Mesendoderm (in vitro differentiated cells): ENCODE data around the gene SMTN.

Experiments
- DNase-seq: peaks from one replicate; pipeline ENCODE4 v3.0.0; 2013
- H2AK5ac ChIP-seq: 2 replicates; pipeline ENCODE4 v1.6.1; 2013; ENCODE audit warnings: low read length, inconsistent platforms
- H2BK120ac ChIP-seq: 2 replicates; pipeline ENCODE4 v1.6.1; 2013; ENCODE audit warnings: low read depth, mild to moderate bottlenecking, low read length, moderate library complexity, mixed read lengths
- H2BK15ac ChIP-seq: replicated peaks from 2 replicates; pipeline ENCODE4 v1.6.1; 2013; ENCODE audit warnings: low read depth, mild to moderate bottlenecking, moderate library complexity
- H2BK5ac ChIP-seq: 2 replicates; pipeline ENCODE4 v1.6.1; 2013; ENCODE audit warnings: low read length, inconsistent platforms
- H3K18ac ChIP-seq: 2 replicates; pipeline ENCODE4 v1.6.1; 2013; ENCODE audit warnings: mild to moderate bottlenecking, low read length, mixed read lengths
- H3K23ac ChIP-seq: one replicate; pipeline ENCODE4 v1.6.1; 2013; ENCODE audit warnings: low read length
- H3K27ac ChIP-seq: 2 replicates; pipeline ENCODE4 v1.5.1; 2013; ENCODE audit warnings: low read depth, mild to moderate bottlenecking, inconsistent platforms, low read length, moderate library complexity
- H3K27me3 ChIP-seq: 2 replicates; pipeline ENCODE4 v1.6.1; 2013; ENCODE audit warnings: low read length, control low read depth, mild to moderate bottlenecking, inconsistent platforms; ENCODE audit not compliant: insufficient read depth, poor library complexity
- H3K36me3 ChIP-seq: 2 replicates; pipeline ENCODE4 v1.6.1; 2013; ENCODE audit warnings: low read length, inconsistent platforms; ENCODE audit not compliant: control insufficient read depth, insufficient read depth
- H3K4ac ChIP-seq: one replicate; pipeline ENCODE4 v1.6.1; 2013; ENCODE audit warnings: low read depth, mild to moderate bottlenecking, low read length, moderate library complexity
- H3K4me1 ChIP-seq: 2 replicates; pipeline ENCODE4 v1.6.1; 2013; ENCODE audit warnings: low read depth, low read length, inconsistent platforms; ENCODE audit not compliant: control insufficient read depth
- H3K4me2 ChIP-seq: 2 replicates; pipeline ENCODE4 v1.6.1; 2013; ENCODE audit warnings: low read length
- H3K4me3 ChIP-seq: 2 replicates; pipeline ENCODE4 v1.5.1; 2013; ENCODE audit warnings: mild to moderate bottlenecking, low read length
- H3K56ac ChIP-seq: one replicate; pipeline ENCODE4 v1.6.1; 2013; ENCODE audit warnings: low read length
- H3K79me1 ChIP-seq: 2 replicates; pipeline ENCODE4 v1.6.1; 2013; ENCODE audit warnings: low read length, inconsistent platforms
- H3K79me2 ChIP-seq: 2 replicates; pipeline ENCODE4 v1.6.1; 2013; ENCODE audit warnings: mild to moderate bottlenecking, low read length; ENCODE audit not compliant: control insufficient read depth, insufficient read depth
- H3K9ac ChIP-seq: 2 replicates; pipeline ENCODE4 v1.6.1; 2013; ENCODE audit warnings: low read length, inconsistent platforms
- H4K5ac ChIP-seq: one replicate; pipeline ENCODE4 v1.6.1; 2013; ENCODE audit warnings: low read length
- H4K8ac ChIP-seq: one replicate; pipeline ENCODE4 v1.6.1; 2013; ENCODE audit warnings: low read depth, mild to moderate bottlenecking, control low read depth, low read length, moderate library complexity
- WGBS: extraction: QIAGEN DNeasy Blood & Tissue Kit; methylation state at CpG from one replicate; pipeline ENCODE4 v1.1.7; 2013; ENCODE audit warnings: low lambda C conversion rate, missing lambda C conversion rate; ENCODE audit not compliant: insufficient coverage; ENCODE audit errors: extremely low coverage; 5-methylcytosine and 5-hydroxymethylcytosine counted together

The SMTN gene

GRCh38 chr22:31134688-31135087, 53.6 kb downstream of the SMTN start:
- Histone ChIP-seq H3K79me2 (peaks cover 10% of the 10 kb centered on the region), H3K27me3 (no peaks in the 10 kb centered on the region), H3K27ac (no peak overlapping the region), H2BK120ac (no peak overlapping the region), H3K4me1 (no peaks in the 10 kb centered on the region), H2BK5ac (no peak overlapping the region), H3K36me3 (peaks cover 3% of the 10 kb centered on the region), H3K4me2 (no peak overlapping the region), H4K5ac (no peak overlapping the region), H3K23ac (no peak overlapping the region), H2AK5ac (no peak overlapping the region), H3K4ac (no peak overlapping the region), H4K8ac (no peak overlapping the region), H3K79me1 (peaks cover 7% of the 10 kb centered on the region), H3K18ac (no peak overlapping the region), H3K56ac (no peak overlapping the region), H3K9ac (no peak overlapping the region), H3K4me3 (no peak overlapping the region), H2BK15ac (no peak overlapping the region)
- no CpG with 5 or more reads among the region's 4 CpGs for WGBS
- DNase-seq: no peak

GRCh38 chr22:31135706-31136105, 54.6 kb downstream of the SMTN start:
- H4K5ac ChIP-seq: no peak overlapping the region
- H3K4ac ChIP-seq: no peak overlapping the region
- no peak overlapping the region for H3K23ac ChIP-seq
- no peak overlapping the region for H3K18ac ChIP-seq
- no peak overlapping the region for H3K4me2 ChIP-seq
- no peak overlapping the region for H2BK15ac ChIP-seq
- H3K4me1 ChIP-seq: peaks cover 2% of the 10 kb centered on the region
- H3K27ac ChIP-seq: no peak overlapping the region
- no peak for DNase-seq
- no peak overlapping the region for H3K56ac ChIP-seq
- H3K27me3 ChIP-seq: no peaks in the 10 kb centered on the region
- no peak overlapping the region for H2BK5ac ChIP-seq
- no peak overlapping the region for H3K9ac ChIP-seq
- H2BK120ac ChIP-seq: no peak overlapping the region
- H3K36me3 ChIP-seq: peaks cover 3% of the 10 kb centered on the region
- H3K79me2 ChIP-seq: peaks cover 11% of the 10 kb centered on the region
- H4K8ac ChIP-seq: no peak overlapping the region
- H2AK5ac ChIP-seq: no peak overlapping the region
- no peak overlapping the region for H3K4me3 ChIP-seq
- H3K79me1 ChIP-seq: peaks cover 7% of the 10 kb centered on the region
- whole genome bisulfite sequencing: no CpG with 5 or more reads among the region's 6 CpGs

DNA sequence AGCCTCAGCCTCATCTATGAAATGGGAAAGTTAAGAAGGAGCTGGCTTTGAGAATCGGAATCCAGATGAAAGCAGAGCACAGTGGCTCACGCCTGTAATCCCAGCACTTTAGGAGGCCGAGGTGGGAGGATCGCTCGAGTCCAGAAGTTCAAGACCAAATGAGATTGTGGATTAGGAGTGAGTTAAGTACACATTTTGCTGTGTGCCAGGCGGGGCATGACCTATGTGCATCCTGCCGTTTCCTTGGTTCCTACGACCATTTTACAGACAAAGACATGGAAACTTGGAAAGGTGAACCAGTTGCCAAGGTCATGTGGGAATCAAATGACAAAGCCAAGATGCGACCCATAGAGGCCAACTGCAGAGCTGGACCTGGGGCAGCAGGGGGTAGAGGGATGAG, 55.0 kb downstream of the SMTN start:
- no peak overlapping the region for H4K5ac ChIP-seq
- H4K8ac ChIP-seq: no peak overlapping the region
- no peak overlapping the region for H2BK120ac ChIP-seq
- H3K9ac ChIP-seq: no peak overlapping the region
- H3K79me1 ChIP-seq: peaks cover 7% of the 10 kb centered on the region
- no peak overlapping the region for H2BK5ac ChIP-seq
- H3K27ac ChIP-seq: no peak overlapping the region
- no peak overlapping the region for H2BK15ac ChIP-seq
- H3K4me2 ChIP-seq: no peak overlapping the region
- no peak overlapping the region for H2AK5ac ChIP-seq
- H3K79me2 ChIP-seq: peaks cover 11% of the 10 kb centered on the region
- H3K4me3 ChIP-seq: no peak overlapping the region
- H3K4ac ChIP-seq: no peak overlapping the region
- peaks cover 4% of the 10 kb centered on the region for H3K4me1 ChIP-seq
- peaks cover 3% of the 10 kb centered on the region for H3K36me3 ChIP-seq
- no peak overlapping the region for H3K56ac ChIP-seq
- no CpG with 5 or more reads among the region's 9 CpGs for WGBS
- DNase-seq: no peak
- no peak overlapping the region for H3K18ac ChIP-seq
- no peak overlapping the region for H3K23ac ChIP-seq
- H3K27me3 ChIP-seq: no peaks in the 10 kb centered on the region

- Histone ChIP-seq H2BK15ac (no peak overlapping the region), H3K4me3 (no peak overlapping the region), H3K79me1 (peaks cover 7% of the 10 kb centered on the region), H3K36me3 (peaks cover 3% of the 10 kb centered on the region), H3K4ac (no peak overlapping the region), H2BK5ac (no peak overlapping the region), H3K4me2 (no peak overlapping the region), H3K27ac (no peak overlapping the region), H3K27me3 (no peaks in the 10 kb centered on the region), H4K5ac (no peak overlapping the region), H4K8ac (no peak overlapping the region), H3K56ac (no peak overlapping the region), H2BK120ac (no peak overlapping the region), H3K23ac (no peak overlapping the region), H3K9ac (no peak overlapping the region), H3K79me2 (peaks cover 11% of the 10 kb centered on the region), H2AK5ac (no peak overlapping the region), H3K18ac (no peak overlapping the region), H3K4me1 (peaks cover 4% of the 10 kb centered on the region)
- DNase-seq: no peak
- WGBS: no CpG with 5 or more reads among the region's 16 CpGs
Measured at GRCh38 chr22:31136711-31137110, 55.6 kb downstream of the SMTN start.

DNA sequence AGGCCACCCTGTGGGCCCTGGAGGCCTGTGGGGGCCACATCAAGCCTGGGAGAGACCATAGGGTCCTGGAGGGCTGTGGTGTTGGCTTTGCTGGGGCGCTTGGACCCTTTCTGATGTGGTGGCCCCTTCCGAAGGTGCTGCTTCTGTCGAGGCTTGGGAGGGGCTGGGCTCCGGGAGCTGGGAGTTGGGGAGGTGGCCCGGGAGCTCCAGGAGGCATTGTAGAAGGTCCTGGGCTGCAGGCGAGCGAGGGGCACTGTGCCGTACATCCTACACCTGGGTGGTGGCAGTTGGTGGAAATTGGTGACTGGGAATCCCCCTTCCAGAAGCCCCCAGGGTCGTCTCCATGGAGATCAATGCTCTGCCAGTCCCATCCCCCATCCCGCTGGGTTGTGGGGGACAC, 56.6 kb downstream of the SMTN start:
- H3K36me3 ChIP-seq: peaks cover 3% of the 10 kb centered on the region
- no peak overlapping the region for H3K23ac ChIP-seq
- H3K18ac ChIP-seq: no peak overlapping the region
- WGBS: no CpG with 5 or more reads among the region's 10 CpGs
- H2BK120ac ChIP-seq: no peak overlapping the region
- no peak overlapping the region for H3K4me2 ChIP-seq
- no peak overlapping the region for H2BK5ac ChIP-seq
- no peak for DNase-seq
- H2AK5ac ChIP-seq: no peak overlapping the region
- peaks cover 11% of the 10 kb centered on the region for H3K79me2 ChIP-seq
- no peak overlapping the region for H2BK15ac ChIP-seq
- peaks cover 4% of the 10 kb centered on the region for H3K4me1 ChIP-seq
- H3K4ac ChIP-seq: no peak overlapping the region
- H3K27ac ChIP-seq: no peak overlapping the region
- H3K9ac ChIP-seq: no peak overlapping the region
- peaks cover 7% of the 10 kb centered on the region for H3K79me1 ChIP-seq
- no peak overlapping the region for H3K56ac ChIP-seq
- H3K27me3 ChIP-seq: no peaks in the 10 kb centered on the region
- H4K5ac ChIP-seq: no peak overlapping the region
- H4K8ac ChIP-seq: no peak overlapping the region
- H3K4me3 ChIP-seq: no peak overlapping the region

- no peak overlapping the region for H4K5ac ChIP-seq
- H3K23ac ChIP-seq: no peak overlapping the region
- H4K8ac ChIP-seq: no peak overlapping the region
- H3K56ac ChIP-seq: no peak overlapping the region
- no peak overlapping the region for H3K18ac ChIP-seq
- no peaks in the 10 kb centered on the region for H3K27me3 ChIP-seq
- DNase-seq: no peak
- H3K36me3 ChIP-seq: peaks cover 3% of the 10 kb centered on the region
- no peak overlapping the region for H3K27ac ChIP-seq
- H2BK15ac ChIP-seq: no peak overlapping the region
- no peak overlapping the region for H3K4me2 ChIP-seq
- no peak overlapping the region for H2AK5ac ChIP-seq
- H3K4me1 ChIP-seq: peaks cover 4% of the 10 kb centered on the region
- H3K79me2 ChIP-seq: peaks cover 11% of the 10 kb centered on the region
- no CpG with 5 or more reads among the region's 10 CpGs for WGBS
- H2BK120ac ChIP-seq: no peak overlapping the region
- H3K4ac ChIP-seq: no peak overlapping the region
- no peak overlapping the region for H2BK5ac ChIP-seq
- peaks cover 7% of the 10 kb centered on the region for H3K79me1 ChIP-seq
- H3K4me3 ChIP-seq: no peak overlapping the region
- no peak overlapping the region for H3K9ac ChIP-seq
Measured at GRCh38 chr22:31138126-31138525, 57.0 kb downstream of the SMTN start.
